Astrocyte (in vitro differentiated cells and primary cell): Measurements from ENCODE around the gene SAMSN1.

Source experiments
- CTCF ChIP-seq: IDR thresholded peaks from 2 replicates; pipeline ENCODE4 v1.5.1; 2011; ENCODE audit warnings: low read depth, mild to moderate bottlenecking, inconsistent platforms, low read length, moderate library complexity; ENCODE audit not compliant: insufficient read depth
- EZH2 ChIP-seq: IDR thresholded peaks from 2 replicates; pipeline ENCODE4 v1.6.1; 2012; ENCODE audit warnings: mild to moderate bottlenecking, low read length, inconsistent platforms; ENCODE audit not compliant: insufficient read depth

- TF ChIP-seq CTCF (no peak), EZH2 (no peak)
Observed at GRCh38 chr21:14541841-14542490, 4.1 kb downstream of the SAMSN1 start.
